HG02571 (cell line): ENCODE results near the gene SMCO4.

Experiments used
- ATAC-seq: cut with Tn5 transposase; IDR thresholded peaks from one replicate; pipeline ENCODE4 v1.9.1; 2021; ENCODE audit warnings: mild to moderate bottlenecking, moderate library complexity; ENCODE audit not compliant: unreplicated experiment

The SMCO4 gene

DNA sequence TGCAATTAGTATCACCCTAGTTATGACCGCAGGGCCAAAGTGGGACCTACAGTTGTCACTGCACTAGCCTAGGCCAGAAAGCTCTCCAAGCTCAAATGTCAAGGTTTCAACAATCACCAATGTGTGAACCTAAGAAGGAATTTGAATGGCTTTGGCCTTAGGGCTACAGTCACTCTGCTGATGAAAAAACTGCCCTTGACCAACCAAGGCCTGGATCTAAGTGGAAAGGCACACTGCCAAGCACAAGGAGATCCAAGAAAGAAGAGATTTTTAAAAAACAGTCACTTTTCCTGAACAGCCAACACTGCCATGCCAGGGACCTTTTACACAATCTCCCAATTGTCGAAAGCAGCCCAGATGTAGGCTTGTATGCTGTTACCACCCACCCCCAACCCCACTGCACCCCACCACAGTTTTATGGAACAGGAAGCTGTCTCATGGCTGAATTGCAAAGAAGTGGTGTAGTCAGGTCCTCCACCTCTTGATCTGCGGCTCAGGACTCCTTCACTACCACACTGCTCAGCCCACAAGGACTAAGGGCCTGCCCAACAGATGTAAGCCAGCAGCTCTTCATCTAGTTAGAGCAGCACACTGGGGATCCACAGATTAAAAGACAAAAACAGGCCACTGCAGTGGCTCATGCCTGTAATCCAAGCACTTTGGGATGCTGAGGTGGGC lies 32.9 kb downstream of the SMCO4 start:
- ATAC-seq = no peak

DNA sequence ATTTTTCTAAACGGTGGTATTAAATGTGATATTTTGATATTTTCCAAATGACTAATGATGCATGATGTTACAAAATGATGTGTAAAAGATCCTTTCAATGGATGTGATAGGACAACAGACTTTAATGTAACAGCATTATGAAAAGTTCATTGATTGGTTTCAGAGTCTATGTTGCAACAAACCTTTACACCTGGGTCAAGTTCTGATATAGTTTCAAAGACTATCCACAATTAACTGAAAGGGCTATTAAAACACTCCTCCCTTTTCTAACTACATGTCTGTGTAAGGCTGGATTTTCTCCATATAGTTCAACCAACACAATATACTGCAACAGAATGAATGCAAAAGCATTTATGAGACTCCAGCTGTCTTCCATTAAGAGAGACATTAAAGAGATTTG lies 35.7 kb downstream of the SMCO4 start:
- ATAC-seq = no peak

DNA sequence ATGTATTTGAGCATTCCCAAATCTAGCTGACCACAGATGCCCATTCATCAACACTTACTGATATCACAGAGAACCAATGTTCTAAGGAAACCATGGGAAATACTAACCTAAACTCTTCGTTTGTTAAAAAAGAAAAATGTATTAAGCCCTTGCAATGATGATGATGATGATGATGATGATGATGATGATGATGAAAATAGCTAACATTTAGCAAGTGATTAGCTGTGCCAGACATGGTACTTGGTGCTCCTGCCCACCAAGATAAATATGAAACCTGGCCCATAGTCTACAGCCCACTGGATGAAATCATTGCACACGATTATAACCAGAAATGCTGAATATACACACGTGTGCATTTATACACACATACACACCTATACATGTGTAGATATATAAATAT lies 37.5 kb downstream of the SMCO4 start:
- no peak for ATAC-seq

DNA sequence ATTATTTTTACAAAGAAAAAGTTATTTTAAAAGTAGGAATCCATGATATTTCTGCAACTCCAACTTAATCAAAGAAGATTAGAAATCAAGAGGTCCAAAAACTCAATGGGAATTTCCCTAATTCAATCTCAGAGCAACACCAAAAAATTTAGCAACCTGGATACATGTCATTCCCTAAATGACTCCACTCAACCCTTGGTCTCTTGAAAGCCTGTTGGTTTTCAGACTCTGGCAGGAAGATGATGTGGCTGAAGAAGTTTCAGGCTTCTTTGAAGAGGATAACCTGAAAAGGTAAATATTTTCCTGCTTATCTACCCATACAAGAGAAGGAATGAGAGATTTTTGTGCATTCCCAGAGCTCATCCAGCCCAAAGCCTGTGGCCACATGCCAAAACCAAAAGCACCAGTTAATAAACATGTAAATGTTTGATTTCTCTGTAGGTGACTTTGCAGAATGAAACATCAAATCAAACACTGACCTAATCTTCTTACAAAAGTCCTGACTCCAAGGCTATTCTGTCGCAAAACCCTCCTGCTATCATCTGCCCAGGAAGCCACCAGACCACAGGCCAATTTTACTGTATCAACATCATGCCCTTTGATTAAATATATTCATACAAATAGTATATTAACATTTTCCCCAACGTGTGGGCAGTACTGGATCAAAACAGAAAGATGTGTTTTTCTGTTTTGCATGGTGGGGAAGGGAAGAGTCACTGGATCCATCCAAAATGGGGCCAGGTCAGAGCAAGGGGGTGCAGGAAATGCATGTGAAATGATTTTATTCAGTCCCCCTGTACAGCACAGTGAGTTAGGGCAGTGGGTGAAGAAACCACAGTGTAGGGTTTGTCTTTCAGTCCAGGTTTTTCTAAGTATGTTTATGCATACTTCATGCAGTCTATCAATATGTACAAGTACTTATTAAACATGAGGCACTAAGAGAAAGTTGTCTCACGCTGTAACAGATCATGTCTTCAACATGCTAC lies 38.8 kb downstream of the SMCO4 start:
- no peak for ATAC-seq

DNA sequence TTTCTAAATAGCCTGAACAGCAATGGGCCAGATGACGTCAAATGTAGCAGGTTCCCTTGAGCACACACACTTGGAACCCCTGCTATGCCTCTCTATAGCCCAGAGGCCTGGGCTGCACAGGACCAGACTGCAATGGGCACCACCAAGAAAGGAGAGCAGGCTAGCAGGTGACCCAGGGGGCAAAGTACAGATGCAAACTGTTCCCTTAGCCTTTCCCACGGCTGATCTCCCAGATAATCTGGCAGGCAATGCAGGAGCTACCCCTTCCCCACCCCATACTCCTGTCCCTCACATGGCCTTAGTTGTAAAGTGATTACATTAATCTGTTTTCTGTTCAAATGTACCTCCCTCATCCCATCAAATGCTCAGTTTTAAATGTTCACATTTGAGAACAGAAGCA lies 41.3 kb downstream of the SMCO4 start:
- no peak for ATAC-seq

DNA sequence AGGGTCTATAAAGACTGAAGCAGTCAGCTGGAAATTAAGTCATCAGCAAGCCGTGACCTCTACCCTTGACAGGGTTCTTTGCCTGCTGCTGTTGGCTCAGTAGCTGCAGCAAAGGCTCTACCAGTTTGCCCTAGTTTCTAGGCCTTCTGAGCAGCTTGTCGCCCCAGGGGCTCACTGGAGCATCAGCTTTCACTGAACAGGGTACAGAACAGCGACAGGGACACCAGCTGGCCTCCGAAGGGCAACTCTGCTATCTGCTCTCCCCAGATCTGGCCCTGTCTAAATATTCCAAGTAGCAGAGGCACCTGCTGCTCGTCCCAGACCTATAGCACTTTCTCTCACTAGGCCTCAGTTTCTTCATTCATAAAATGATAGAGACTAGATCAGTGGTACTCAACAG lies 42.4 kb downstream of the SMCO4 start:
- ATAC-seq = no peak

DNA sequence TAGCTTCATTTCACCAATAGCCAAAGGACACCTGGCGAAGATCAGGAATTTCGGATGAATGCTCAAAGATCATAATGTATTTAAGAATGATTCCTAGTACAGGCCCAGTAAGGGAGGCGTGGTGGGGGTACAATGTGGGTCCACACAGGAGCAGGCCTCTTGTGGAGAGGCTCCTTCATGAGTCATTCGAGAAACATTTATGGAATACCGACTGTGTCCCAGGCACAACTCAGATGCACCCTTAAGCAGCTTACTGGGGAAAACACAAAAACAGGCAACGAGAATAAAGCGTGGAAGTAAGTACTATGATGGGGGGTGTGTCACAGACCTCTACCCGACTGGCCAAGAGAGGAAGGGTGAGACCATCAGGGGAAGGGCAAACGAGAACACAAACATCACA lies 44.5 kb downstream of the SMCO4 start:
- no peak for ATAC-seq

DNA sequence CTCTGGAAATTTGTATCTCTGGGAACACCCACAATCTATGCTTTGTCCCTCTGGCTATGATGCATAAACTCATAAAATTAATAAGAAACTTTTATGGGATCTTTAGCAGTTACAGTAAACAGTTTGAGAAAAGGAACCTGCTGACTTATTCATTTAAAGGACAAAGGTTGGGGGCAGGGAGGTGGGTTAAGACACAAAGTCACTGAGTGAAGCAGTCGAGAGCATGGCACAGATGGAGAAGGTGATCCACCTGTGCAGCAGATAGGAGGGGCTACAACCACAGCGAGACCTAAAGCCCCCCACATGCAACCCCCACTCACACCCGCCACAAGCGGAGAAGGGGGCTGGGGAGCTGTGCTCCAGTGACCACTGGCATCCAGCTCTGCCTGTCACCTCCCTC lies 45.0 kb downstream of the SMCO4 start:
- no peak for ATAC-seq

DNA sequence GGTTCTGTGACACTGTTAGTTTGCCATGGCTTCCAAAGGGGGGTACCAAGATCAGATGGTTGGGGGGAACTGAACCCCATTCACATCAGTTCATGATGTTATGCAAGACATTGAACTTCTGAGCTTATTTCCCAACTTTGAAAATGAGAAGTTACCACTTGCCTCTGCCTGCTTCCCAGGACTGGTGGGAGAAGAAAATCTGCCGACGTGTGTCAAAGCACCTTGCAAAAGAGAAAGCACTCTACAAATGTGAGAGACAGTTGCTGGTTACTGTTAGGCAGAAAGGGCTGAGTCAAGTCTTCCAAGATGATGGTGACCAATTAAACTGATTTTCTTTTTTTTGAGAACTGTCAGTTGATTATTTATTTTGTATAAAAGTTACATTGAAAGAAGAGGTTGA lies 45.6 kb downstream of the SMCO4 start:
- no peak for ATAC-seq

DNA sequence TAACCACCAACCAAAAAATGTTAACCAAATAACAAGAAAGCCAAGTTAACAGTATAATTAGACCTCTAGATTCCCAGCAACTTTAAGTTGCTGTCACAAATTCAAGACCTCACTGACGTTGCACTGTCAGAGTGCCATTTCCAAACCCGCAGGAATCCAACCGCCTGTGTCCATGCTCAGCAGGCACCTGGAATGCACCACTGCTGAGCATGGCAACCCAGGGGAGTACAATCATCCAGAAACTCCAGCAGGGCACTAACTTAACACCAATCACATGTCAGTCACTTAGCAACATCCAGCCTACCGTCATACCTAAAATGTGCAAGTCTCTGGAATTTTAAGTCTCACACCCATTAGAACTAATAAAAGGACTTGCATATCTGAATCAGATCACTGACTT lies 48.8 kb downstream of the SMCO4 start:
- no peak for ATAC-seq

DNA sequence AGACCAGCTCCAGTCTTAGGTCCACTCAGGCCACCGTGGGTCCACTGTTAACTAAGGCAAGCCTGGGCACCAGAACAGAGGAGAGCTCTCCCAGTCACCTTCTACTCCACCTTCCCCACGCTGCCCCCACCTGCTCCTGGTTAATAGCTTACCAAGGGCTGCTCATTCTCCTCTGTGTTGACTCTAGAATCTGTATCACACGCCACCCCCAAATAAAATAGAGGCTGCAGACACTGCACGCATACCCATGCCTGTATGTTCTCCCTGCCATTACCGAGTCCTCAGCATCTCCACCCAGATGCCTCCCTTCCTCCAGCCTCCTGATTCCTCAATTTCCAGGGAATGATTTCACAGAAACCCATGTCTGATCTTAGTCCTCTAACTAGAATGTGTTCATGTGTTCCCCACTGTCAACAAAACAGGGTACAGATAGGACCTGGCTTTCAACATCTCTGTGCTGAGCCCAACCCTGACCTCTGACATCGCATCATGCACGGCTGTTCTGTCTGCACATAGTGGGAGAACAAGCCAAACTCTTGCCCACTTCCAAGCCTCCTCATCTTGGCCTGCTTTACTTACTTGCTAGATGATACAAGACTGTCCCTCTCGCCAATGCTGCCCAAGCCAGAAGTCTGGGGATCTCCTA lies 49.8 kb downstream of the SMCO4 start:
- no peak for ATAC-seq

DNA sequence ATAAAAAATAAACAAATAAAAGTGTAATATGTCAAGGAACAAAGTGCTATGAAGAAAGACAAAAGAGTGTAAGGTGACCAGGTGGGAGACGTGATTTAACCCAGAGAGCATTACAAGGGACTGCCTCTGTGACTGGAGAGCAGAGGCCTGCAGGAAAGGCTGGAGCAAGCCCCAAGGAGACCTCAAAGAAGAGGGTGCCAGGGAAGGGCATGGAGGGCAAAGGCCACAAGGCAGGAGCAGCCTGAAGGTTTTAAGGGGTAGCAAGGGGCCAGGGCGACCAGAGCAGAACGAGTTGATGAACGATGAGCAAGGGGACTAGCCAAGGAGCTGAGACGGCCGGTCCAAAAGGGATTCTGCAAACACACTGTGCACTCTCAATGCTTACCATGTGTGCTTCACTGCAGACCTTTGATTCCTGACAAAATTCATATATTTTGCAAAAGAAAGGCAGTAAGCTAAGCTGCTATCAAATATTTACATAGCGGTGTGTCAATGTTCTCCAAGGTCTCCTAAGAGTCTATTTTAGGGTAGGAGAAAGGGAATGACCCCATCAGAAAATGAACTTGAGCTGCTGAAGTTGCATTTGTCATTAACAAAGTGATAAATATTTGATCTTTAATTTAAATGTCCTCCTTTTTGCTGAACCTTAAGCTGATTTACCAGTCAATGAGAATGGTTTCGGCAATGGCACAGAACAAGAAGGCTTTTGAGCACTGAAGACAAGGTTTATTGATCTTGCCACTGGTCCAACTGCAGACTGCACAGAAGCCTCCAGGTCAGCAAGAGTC lies 50.5 kb downstream of the SMCO4 start:
- ATAC-seq = no peak

DNA sequence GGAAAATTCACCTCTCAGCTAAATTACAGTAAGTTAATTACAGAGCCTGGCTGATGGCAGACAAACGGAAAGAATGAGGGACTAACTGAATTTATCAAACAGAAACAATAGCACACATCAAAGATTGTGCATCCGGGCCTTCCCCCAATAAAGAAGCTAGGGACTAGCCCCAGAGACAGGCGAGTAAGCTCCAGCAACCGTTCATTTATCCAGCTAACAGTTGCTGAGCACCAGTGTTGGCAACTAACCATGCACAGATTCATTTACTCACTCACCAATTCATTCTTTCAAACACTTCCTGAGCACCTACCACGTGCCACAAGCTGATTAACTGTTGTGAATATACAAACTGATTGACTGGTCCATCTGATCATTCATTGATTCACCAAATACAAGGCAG lies 51.2 kb downstream of the SMCO4 start:
- ATAC-seq = no peak

DNA sequence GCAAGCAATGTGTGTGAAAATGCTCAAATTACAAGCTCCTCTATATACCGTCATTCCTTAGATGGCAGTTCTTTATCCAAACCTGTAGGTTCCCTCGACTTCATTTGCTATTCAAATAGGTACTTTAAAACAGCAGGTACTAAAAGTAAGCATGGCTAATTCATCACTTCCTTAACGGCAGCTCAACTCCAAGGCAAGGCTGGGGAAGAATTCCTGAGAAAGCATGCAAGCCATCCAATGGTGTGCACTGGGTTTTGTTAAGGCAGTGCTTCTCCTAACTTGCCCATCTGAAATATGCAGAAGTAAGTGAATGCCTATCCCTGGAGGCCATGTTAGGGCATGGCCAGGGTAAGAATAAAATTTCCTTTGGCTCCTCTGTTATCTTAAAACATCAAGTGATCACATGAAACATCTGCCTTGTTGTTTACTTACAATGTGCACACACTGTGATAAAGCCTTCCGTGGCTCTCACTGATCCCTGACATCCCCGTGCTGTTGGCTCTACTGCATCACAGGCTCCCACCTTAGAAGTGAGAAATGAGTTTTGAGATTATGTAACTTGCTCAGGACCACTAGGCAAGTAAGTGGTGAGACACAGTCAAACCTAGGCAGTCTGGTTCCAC lies 52.1 kb downstream of the SMCO4 start:
- ATAC-seq = no peak

DNA sequence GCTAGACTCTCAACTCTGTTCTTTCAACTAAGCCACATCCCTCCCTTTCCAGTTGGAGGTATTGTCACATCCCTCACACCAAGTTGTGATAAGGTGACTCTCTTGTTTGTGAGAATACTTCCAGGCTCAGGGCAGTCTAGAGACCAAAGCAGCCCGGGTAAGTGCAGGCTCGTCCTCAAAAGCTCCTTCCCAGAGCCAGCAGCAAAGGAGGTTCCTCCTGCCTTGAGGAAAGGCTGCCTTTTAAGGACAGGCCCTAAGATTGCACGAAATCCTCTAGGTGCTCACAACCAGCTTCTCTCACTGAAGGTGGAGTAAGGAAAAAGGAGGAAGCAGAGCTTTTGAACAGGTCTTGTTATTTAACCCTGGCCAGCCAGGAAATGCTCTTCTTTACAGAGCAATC lies 53.4 kb downstream of the SMCO4 start:
- no peak for ATAC-seq

DNA sequence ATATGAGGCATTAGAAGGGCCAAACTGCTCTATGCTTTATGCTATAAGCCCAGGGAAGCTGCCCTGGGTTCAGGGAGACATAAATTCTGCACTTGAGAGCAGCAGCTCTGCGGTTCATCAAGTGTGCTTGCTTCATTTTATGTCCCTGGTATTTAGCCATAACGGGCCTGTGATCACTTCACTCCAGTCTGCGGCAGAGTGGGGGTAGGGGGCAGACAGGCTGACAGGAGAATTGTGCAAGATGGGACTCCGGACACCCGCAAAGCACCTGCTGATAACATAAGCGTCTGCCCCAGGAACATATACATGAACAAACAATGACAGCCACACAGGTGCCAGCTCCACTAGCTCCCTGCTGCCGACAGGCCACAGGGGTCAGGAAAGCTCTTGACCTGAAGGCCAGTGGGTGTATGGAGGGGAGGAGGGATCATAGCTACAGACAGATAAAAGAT lies 56.1 kb downstream of the SMCO4 start:
- no peak for ATAC-seq

DNA sequence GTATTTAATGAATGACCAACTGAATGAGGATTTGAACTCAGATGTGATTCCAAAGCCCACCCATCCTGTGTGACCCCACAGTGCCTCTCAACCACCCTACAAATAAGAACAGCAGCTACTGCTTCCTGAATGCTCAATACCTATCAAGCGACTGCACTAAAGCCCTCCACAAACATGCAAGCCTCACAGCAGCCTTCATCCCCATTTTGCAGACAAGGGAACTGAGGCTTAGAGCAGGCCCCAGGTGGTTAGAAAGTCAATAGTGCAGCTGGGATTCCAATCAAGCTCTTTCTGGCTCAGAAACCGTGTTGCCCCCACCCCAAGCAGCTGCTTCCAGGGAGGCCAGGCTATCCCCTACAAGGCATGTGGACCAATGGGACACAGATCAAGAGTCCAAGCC lies 57.2 kb downstream of the SMCO4 start:
- ATAC-seq = no peak

DNA sequence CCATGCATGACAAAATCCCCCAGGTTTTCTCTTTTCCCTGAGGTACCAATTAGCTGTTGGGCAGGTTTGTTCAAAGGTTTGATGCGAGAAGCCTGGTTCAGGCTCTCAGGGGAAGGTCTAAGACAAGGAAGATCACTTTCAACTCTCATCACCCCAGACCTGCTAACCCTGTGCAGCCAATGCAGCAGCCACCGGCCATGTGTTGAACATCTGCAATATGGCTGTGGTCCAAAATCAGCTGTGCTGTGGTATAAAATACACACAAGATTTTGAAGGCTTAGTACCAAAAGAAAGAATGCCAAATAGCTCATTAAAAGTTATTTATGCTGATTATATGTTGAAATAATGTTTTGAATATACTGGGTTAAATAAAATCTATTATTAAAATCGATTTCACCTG lies 58.5 kb downstream of the SMCO4 start:
- ATAC-seq = no peak

DNA sequence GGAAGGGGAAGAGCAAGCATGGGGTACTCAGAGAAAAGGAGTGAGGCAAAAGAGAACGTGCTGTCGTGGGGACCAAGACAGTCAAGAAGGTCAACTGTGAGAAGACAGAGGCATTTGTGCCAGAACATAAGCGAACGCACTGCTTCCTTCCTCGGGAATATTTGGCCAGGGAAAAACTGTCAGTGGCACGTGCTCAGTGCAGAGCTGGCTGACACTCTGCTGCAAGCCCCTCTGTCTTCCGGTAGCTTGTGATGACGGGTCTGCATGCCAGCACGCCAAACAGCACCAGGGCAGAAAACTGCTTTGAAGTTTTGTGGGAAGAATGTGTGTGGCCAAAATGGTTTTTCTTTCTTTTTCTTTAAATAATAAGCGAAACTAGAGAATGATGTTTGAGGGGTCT lies 60.6 kb downstream of the SMCO4 start:
- ATAC-seq = no peak

DNA sequence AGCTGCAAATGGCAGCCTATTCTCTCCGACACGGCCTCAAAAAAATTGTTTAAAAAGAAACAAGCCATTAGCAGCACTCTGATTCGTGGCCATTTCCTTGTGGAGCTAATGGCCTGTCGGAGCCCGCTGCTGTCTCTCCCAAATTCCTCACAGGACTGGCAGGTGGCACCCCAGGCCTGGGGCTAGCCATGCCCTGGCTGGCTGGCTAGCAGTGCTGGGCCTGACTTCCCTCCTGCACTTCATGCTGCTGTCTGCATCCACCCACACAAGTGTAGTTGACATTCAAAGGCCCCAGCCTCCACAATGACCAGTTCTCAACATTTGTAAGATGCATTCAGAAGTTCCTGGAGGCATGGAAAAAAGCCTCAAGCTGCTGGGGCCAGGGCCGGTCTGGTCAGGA lies 61.5 kb downstream of the SMCO4 start:
- ATAC-seq = no peak

DNA sequence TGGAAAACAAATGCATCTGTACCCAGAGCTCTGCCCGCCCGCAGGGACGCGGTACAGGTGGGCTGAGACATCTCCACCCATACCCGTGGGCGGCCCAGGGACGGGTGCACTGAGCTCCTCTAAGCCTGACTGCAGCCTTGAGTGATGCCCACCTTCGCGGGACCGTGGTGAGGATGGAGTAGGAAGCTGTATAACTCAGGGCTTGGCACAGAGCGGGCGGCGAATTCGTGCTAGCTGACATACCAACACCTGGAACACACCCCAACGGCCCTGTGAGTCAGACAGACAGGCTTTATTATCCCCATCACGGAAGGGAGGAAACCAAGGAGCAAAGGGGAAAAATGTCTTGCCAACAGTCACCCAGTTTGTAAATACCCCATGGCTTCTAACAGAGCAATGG lies 61.9 kb downstream of the SMCO4 start:
- ATAC-seq = no peak
